GM12878 (cell line): Measurements from ENCODE around the gene TUBD1. TPM values are rescaled to one million over a fixed set of nuclear protein-coding genes. Genes with fewer than 3 reads are reported as not detected.

Experiments
- ATF7 ChIP-seq: fragments of 450-650 bp; IDR thresholded peaks from 2 replicates; pipeline ENCODE4 v1.6.1; 2016; ENCODE audit warnings: low read depth, mild to moderate bottlenecking
- E4F1 ChIP-seq: fragments of 450-650 bp; IDR thresholded peaks from 2 replicates; pipeline ENCODE4 v1.6.1; 2018; ENCODE audit warnings: borderline replicate concordance, mild to moderate bottlenecking; ENCODE audit not compliant: partially characterized antibody
- EED ChIP-seq: sonication (generic); IDR thresholded peaks from 2 replicates; pipeline ENCODE4 v1.6.1; 2016; ENCODE audit warnings: antibody characterized with exemption, low read depth
- ESRRA ChIP-seq: IDR thresholded peaks from 2 replicates; pipeline ENCODE4 v1.6.1; 2012; ENCODE audit warnings: mild to moderate bottlenecking, low read length, improper control_type of control experiment
- FOXK2 ChIP-seq: fragments of 450-650 bp; IDR thresholded peaks from 2 replicates; pipeline ENCODE4 v1.6.1; 2017; ENCODE audit warnings: mild to moderate bottlenecking, moderate library complexity
- IRF3 ChIP-seq: fragments of 450-650 bp; IDR thresholded peaks from 2 replicates; pipeline ENCODE4 v1.6.1; 2014; ENCODE audit warnings: mild to moderate bottlenecking
- JUNB ChIP-seq: IDR thresholded peaks from 2 replicates; pipeline ENCODE4 v1.6.1; 2016; ENCODE audit warnings: antibody characterized with exemption, mild to moderate bottlenecking
- KAT2A ChIP-seq: conservative IDR thresholded peaks from 2 replicates; pipeline ENCODE4 v1.6.1; 2011; ENCODE audit warnings: low read depth, low read length; ENCODE audit not compliant: control insufficient read depth
- MEF2B ChIP-seq: fragments of 450-650 bp; IDR thresholded peaks from 2 replicates; pipeline ENCODE4 v1.6.1; 2018; ENCODE audit warnings: mild to moderate bottlenecking, moderate library complexity; ENCODE audit not compliant: partially characterized antibody, poor library complexity, severe bottlenecking
- MLLT1 ChIP-seq: fragments of 450-650 bp; IDR thresholded peaks from 2 replicates; pipeline ENCODE4 v1.6.1; 2016; ENCODE audit warnings: mild to moderate bottlenecking
- PAX5 ChIP-seq: IDR thresholded peaks from 2 replicates; pipeline ENCODE4 v1.6.1; 2011; ENCODE audit warnings: low read depth, low read length, borderline replicate concordance
- PKNOX1 ChIP-seq: fragments of 450-650 bp; IDR thresholded peaks from 2 replicates; pipeline ENCODE4 v1.6.1; 2016; ENCODE audit warnings: mild to moderate bottlenecking
- PML ChIP-seq: IDR thresholded peaks from 2 replicates; pipeline ENCODE4 v1.6.1; 2012; ENCODE audit warnings: low read length, inconsistent platforms
- POLR2AphosphoS2 ChIP-seq: IDR thresholded peaks from 2 replicates; pipeline ENCODE4 v1.6.1; 2011; ENCODE audit warnings: low read depth, mild to moderate bottlenecking, low read length, improper control_type of control experiment, moderate library complexity
- POU2F2 ChIP-seq: IDR thresholded peaks from 3 replicates; pipeline ENCODE4 v1.6.1; 2011; ENCODE audit warnings: low read depth, mild to moderate bottlenecking, low read length, borderline replicate concordance
- PRDM15 ChIP-seq: fragments of 450-650 bp; formaldehyde crosslinking; IDR thresholded peaks from 2 replicates; pipeline ENCODE4 v1.4.0; 2020; ENCODE audit warnings: mild to moderate bottlenecking, moderate library complexity
- RELA ChIP-seq: fragments of 450-650 bp; IDR thresholded peaks from 2 replicates; pipeline ENCODE4 v1.8.0; 2014; ENCODE audit warnings: borderline replicate concordance; ENCODE audit not compliant: partially characterized antibody
- TAF1 ChIP-seq: IDR thresholded peaks from 2 replicates; pipeline ENCODE4 v1.6.1; 2011; ENCODE audit warnings: mild to moderate bottlenecking, low read depth, low read length, borderline replicate concordance
- TCF7 ChIP-seq: IDR thresholded peaks from 2 replicates; pipeline ENCODE4 v1.6.1; 2014; ENCODE audit warnings: antibody characterized with exemption, borderline replicate concordance
- ZBED1 ChIP-seq: IDR thresholded peaks from 2 replicates; pipeline ENCODE4 v1.6.1; 2016; ENCODE audit warnings: borderline replicate concordance
- polyA plus RNA-seq, 11 experiments: library from polyadenylated mRNA; depleted of rRNA in 4 of 11; unstranded in 6 of 11; stranded (reverse) in 5 of 11; fragments of >200 nt; fragmentation: Nextera tagmentation in 4 of 11; fragmentation: Illumina TruSeq in 1 of 11; extraction: Ambion mirVana in 4 of 11; extraction: Trizol in 1 of 11; gene quantifications; 1 replicate in 1 of 11; 2 replicates in 10 of 11; pipeline versions ENCODE4 v1.2.1 to v1.2.3, GENCODE V29; 2011 to 2016; ENCODE audit warnings: inconsistent platforms in 2 of 11, missing spikeins in 2 of 11, low read depth in 1 of 11
- total RNA-seq, 4 experiments: library from RNA; depleted of rRNA in 3 of 4; stranded (reverse); fragments of >200 nt in 3 of 4; fragmentation: Illumina TruSeq in 1 of 4; extraction: Trizol in 1 of 4; gene quantifications; 2 replicates each; pipeline versions ENCODE4 v1.2.1 to v1.2.3, GENCODE V29; 2013 to 2021

The TUBD1 gene
- total and polyA plus RNA-seq, 10 of the 15 experiments (the other 5 are each of a cell fraction or from before 2014, with no cell fraction given): 5.3 to 10.8 (median 8.3) TPM

GRCh38 chr17:59842901-59843652 lies 49.7 kb downstream of the TUBD1 start (continued):
- TF ChIP-seq E4F1 (peak; percentile 28), POU2F2 (peak; percentile 90; the same call in 2 of the 3 replicates), FOXK2 (no peak), IRF3 (no peak), POLR2AphosphoS2 (peak; percentile 87; the same call in 1 of the 2 replicates), JUNB (peak; percentile 62), RELA (no peak), ESRRA (no peak), KAT2A (no peak), TAF1 (no peak), PAX5 (0 out of 2 replicates have a peak, but pooled peaks have one; percentile 24), MLLT1 (peak; percentile 66), PML (peak; percentile 86), ATF7 (peak; percentile 47; the same call in 1 of the 2 replicates), MEF2B (no peak), TCF7 (0 out of 2 replicates have a peak, but pooled peaks have one; percentile 6), PKNOX1 (peak; percentile 55), PRDM15 (peak; percentile 63), EED (peak; percentile 79), ZBED1 (peak; percentile 96)
